D721Med (cell line): ENCODE measurements around the gene NRXN3.

Experiments used
- DNase-seq: peaks from one replicate; pipeline ENCODE4 v3.0.0; 2011; ENCODE audit warnings: low spot score; ENCODE audit not compliant: insufficient read length
- FAIRE-seq: peaks from 2 replicates; lab custom pipeline; 2011; peaks lifted over from hg19 to GRCh38; lab: Jason Lieb, UNC
- CTCF ChIP-seq: IDR thresholded peaks from 2 replicates; pipeline ENCODE4 v1.5.1; 2012; ENCODE audit warnings: mild to moderate bottlenecking, control low read depth; ENCODE audit not compliant: insufficient read depth; ENCODE audit errors: missing control alignments

NRXN3 gene

DNA sequence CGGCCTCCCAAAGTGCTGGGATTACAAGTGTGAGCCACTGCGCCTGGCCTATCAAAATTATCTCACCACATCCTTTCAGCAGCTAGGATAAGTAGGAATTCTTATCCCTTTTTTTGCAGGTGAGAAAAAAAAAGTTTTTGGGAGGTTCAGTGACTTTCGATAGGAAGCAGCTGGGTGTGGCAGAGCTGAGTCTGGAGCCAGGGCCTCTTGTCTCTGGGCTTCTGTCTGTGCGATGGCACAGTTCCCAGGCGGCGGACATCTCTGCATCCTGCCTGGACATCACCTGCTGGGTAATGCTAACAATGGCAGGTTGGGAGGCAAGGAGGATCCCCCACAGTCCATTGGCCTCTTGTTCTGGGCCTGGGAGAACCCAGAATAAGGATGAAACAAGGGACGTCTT, 12.5 kb downstream of the NRXN3 start:
- FAIRE-seq, result no peak
- DNase-seq, result no peak
- TF ChIP-seq CTCF, result no peak

DNA sequence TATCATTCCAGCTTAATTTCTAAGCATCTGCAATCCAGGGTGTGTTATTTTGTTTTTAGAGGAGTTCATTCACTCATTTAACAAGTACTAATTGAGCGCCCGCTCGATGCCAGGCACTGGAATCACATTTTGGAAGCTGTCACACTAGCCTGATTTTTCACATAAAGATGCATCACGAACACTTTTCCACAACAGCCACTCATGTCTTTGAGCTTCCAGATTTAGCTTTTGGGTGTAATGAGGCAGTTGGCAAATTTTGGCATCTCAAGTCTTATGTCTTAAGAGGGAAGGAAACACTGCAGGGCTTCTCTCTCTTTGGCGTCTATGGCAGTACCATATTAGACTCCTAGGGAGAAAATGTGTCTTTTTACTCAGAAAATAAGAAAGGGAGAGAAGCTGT, 14.0 kb downstream of the NRXN3 start:
- no peak for TF ChIP-seq CTCF
- DNase-seq (no peak), FAIRE-seq (no peak)

DNA sequence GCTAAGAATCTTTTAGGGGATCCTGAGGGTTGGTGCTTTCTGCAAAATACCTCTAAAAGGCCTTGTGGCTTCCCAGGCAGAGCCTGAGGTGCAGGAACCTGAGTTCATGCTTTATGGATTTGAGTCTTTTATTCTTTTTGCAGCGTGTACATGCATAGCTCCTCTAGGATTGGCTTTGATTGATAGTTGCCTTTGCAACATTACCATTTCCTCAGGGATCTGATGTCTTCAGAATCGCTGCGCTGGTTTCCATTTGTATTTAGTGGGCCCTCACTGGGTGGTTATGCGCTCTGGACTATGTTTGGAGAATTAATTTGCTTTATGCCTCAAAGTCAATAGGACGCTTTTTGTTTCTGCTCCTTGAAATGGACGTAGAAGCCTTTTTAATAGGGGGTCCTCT, 16.1 kb downstream of the NRXN3 start:
- FAIRE-seq (no peak), DNase-seq (no peak)
- TF ChIP-seq CTCF, result no peak

- FAIRE-seq, result no peak
- TF ChIP-seq CTCF, result no peak
- no peak for DNase-seq
Observed at GRCh38 chr14:78188882-78189281, 18.7 kb downstream of the NRXN3 start.

- FAIRE-seq (no peak), DNase-seq (no peak)
- no peak for TF ChIP-seq CTCF
Observed at GRCh38 chr14:78195431-78195830, 25.3 kb downstream of the NRXN3 start.

DNA sequence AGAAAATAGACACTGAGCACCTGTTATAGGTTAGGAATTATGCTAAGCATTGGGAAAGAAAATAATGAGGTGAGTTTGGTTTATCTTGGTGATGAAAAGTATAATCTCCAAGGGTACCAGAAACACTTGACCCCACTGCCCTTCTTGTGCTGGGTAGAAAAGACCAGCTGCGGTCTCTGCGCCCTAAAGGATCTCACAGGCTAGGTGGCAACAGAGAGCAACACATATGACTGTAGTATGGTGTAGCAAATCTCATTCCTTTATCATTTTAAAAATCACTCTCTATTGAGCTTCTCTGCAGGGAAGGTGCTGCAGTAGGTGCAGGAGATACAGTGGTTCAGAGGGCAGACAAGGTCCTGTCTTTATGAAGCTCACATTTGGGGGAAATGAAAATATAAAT, 26.1 kb downstream of the NRXN3 start:
- no peak for TF ChIP-seq CTCF
- no peak for DNase-seq
- no peak for FAIRE-seq

- no peak for TF ChIP-seq CTCF
Observed at GRCh38 chr14:78197051-78197450, 26.9 kb downstream of the NRXN3 start.

More at GRCh38 chr14:78197051-78197450, 26.9 kb downstream of the NRXN3 start:
- no peak for DNase-seq
- FAIRE-seq, result no peak
